BLaER1 treated with 17β-estradiol and CSF1 and Interleukin-3, amounts not matched to agents 10 nM and 100 nM (cell line): ENCODE results near the gene GSTP1.
"Not testable (repeated sequence)": the region's sequence is repeated elsewhere in the genome, so short reads cannot be mapped to it uniquely, and the experiment has no call there.

ENCODE experiments used
- H3K27ac ChIP-seq, 11 experiments: shearing (Covaris generic); formaldehyde crosslinking; 2 replicates each; pipeline ENCODE4 v1.8.1; 2022
- H3K27me3 ChIP-seq, 11 experiments: shearing (Covaris generic); formaldehyde crosslinking; 2 replicates each; pipeline ENCODE4 v1.8.1; 2022
- H3K36me3 ChIP-seq, 11 experiments: shearing (Covaris generic); formaldehyde crosslinking; 2 replicates each; pipeline ENCODE4 v1.8.1; 2022
- H3K4me1 ChIP-seq, 10 experiments: shearing (Covaris generic); formaldehyde crosslinking; 2 replicates each; pipeline ENCODE4 v1.8.1; 2022
- H3K4me2 ChIP-seq, 11 experiments: shearing (Covaris generic); formaldehyde crosslinking; 2 replicates each; pipeline ENCODE4 v1.8.1; 2022
- H3K4me3 ChIP-seq, 10 experiments: shearing (Covaris generic); formaldehyde crosslinking; 2 replicates each; pipeline ENCODE4 v1.8.1; 2022
- H3K9ac ChIP-seq, 11 experiments: shearing (Covaris generic); formaldehyde crosslinking; 2 replicates each; pipeline ENCODE4 v1.8.1; 2022
- H3K9me3 ChIP-seq, 11 experiments: shearing (Covaris generic); formaldehyde crosslinking; replicated peaks in 1 of 11; 2 replicates each; pipeline ENCODE4 v1.8.1; 2022
- H4K20me1 ChIP-seq, 11 experiments: shearing (Covaris generic); formaldehyde crosslinking; 2 replicates each; pipeline ENCODE4 v1.8.1; 2022
- Cebpa-rat ChIP-seq, 11 experiments: shearing (Covaris generic); IDR thresholded peaks; 2 replicates each; pipeline ENCODE4 v1.8.1; 2022

Gene GSTP1

DNA sequence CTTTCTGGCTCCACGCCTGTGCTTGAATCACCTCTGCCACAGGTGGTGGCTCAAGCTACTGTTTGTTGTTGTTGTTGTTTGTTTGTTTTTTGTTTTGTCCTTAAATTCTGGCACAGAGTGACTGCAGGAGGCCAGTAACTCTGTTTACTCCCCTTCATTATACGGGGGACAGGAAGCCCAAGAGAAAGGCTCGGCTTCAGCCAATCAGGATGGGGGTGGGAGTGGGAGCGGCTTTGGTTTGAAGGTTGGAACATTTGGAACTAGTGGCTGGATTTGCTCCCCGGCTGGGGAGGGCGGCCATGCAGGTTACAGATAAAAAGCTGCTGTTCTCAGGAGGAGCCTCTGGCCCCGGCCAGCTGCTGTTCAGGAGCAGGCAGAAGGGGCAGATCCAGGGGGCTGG lies 40.6 kb upstream of the GSTP1 start:
- Histone ChIP-seq H3K27ac (no peak overlapping the region), H3K4me1 (peaks cover 0 to 49% (median 23%) of the 10 kb centered on the region in 10 experiments; a peak in 16 of 20 replicates), H3K36me3 (no peaks in the 10 kb centered on the region), H3K9me3 (peaks cover 0 to 16% (median 9%) of the 10 kb centered on the region in 11 experiments; a peak in 10 of 22 replicates), H3K9ac (no peak overlapping the region), H3K27me3 (no peaks in the 10 kb centered on the region), H3K4me3 (no peak overlapping the region), H3K4me2 (peak overlapping the region in 2 of 11 experiments; percentile 32 to 62; a peak in 2 of 22 replicates), H4K20me1 (no peaks in the 10 kb centered on the region)
- TF ChIP-seq Cebpa-rat (IDR thresholded peaks at IDR 0.05), result no peak

DNA sequence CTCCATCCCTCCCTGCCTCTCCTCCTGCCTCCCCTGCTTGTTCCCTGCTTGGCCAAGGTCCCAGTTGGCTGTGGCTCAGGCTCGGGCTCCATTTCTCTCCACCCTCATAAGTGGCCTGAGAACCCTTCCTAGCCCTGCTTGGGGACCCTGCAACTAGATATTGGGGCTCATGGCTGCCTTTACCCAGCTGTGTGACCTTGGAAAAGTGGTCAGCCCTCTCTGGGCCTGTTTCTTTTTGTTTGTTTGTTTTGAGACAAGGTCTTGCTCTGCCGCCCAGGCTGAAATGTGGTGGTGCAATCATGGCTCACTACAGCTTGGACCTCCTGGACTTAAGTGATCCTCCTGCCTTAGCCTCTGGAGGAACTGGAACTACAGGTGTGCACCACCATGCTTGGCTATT lies 40.0 kb upstream of the GSTP1 start:
- peaks cover 0 to 13% (median 8%) of the 10 kb centered on the region in 11 experiments; a peak in 8 of 22 replicates for H3K9me3 ChIP-seq
- no peaks in the 10 kb centered on the region for H4K20me1 ChIP-seq
- H3K4me2 ChIP-seq, result peak overlapping the region in 4 of 11 experiments; percentile 32 to 62 (median 48); a peak in 6 of 22 replicates
- H3K36me3 ChIP-seq, result no peaks in the 10 kb centered on the region
- no peak overlapping the region for H3K4me3 ChIP-seq
- H3K27me3 ChIP-seq, result no peaks in the 10 kb centered on the region
- H3K27ac ChIP-seq, result no peak overlapping the region
- peaks cover 0 to 49% (median 23%) of the 10 kb centered on the region in 10 experiments; a peak in 16 of 20 replicates for H3K4me1 ChIP-seq
- no peak for TF ChIP-seq Cebpa-rat (IDR thresholded peaks at IDR 0.05)
- no peak overlapping the region for H3K9ac ChIP-seq

DNA sequence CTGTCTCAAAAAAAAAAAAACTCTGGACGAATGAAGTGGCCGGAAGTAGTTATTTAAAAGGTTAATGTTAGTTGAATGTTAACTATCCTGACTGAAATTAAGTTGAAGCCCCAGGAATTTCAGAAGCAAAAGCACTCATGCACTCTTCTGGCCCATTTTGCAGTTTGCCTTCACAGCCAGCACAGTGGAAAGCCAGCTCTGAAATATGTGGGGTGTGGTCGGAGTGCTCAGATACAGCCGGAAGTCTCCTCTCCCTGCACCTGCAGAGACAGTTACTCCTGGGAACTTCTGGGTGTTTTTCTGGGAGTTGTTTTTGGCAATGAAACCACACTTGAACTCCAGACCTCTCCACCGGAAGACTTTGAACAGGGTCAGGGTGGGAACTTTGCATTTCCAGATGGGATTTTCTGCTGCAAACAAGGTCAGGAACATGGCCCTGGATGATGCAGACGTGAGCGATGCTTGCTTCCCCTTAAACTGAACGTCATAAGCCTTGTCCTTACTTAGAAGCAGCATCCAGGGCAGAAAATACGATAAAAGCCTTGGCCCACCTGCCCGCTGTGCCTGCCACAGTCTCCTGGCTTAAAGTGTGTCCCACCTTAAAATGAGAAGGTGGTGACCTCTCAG lies 38.9 kb upstream of the GSTP1 start:
- no peak overlapping the region for H3K9ac ChIP-seq
- H4K20me1 ChIP-seq, result no peaks in the 10 kb centered on the region
- H3K4me2 ChIP-seq, result peak overlapping the region in 8 of 11 experiments; percentile 12 to 66 (median 54); a peak in 16 of 22 replicates
- no peak overlapping the region for H3K4me3 ChIP-seq
- H3K36me3 ChIP-seq, result no peaks in the 10 kb centered on the region
- H3K9me3 ChIP-seq, result peaks cover under 1 to 12% (median 4%) of the 10 kb centered on the region in 11 experiments; a peak in 16 of 22 replicates
- peaks cover 0 to 49% (median 23%) of the 10 kb centered on the region in 10 experiments; a peak in 16 of 20 replicates for H3K4me1 ChIP-seq
- no peak for TF ChIP-seq Cebpa-rat (IDR thresholded peaks at IDR 0.05)
- no peaks in the 10 kb centered on the region for H3K27me3 ChIP-seq
- no peak overlapping the region; a peak in 1 of 22 replicates for H3K27ac ChIP-seq

DNA sequence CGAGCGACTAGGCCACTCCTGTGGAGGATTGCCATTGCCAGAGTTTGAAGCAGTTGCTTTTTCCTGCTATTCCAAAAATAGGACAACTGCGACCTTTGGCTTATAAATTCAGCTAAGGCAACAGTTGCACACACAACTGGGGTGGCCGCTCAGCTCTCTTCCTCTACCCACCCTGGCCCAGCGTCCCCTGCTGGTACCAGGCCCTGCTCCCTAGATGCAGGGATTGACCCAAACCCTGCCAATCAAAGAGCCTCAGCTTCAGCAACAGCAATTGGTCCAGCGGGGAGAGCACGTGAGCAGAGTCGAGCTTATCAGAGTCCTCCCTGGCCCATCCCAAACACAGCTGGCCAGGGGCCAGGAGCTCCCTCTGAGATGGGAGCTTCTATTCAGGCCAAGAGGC lies 38.3 kb upstream of the GSTP1 start:
- H3K27me3 ChIP-seq, result no peaks in the 10 kb centered on the region
- H3K9ac ChIP-seq, result no peak overlapping the region
- no peaks in the 10 kb centered on the region for H4K20me1 ChIP-seq
- H3K27ac ChIP-seq, result no peak overlapping the region; a peak in 1 of 22 replicates
- H3K4me2 ChIP-seq, result peak overlapping the region in 8 of 11 experiments; percentile 12 to 66 (median 54); a peak in 15 of 22 replicates
- H3K9me3 ChIP-seq, result peaks cover 2 to 15% (median 10%) of the 10 kb centered on the region in 11 experiments
- H3K36me3 ChIP-seq, result no peaks in the 10 kb centered on the region
- TF ChIP-seq Cebpa-rat (IDR thresholded peaks at IDR 0.05), result no peak
- H3K4me1 ChIP-seq, result peaks cover 0 to 47% (median 23%) of the 10 kb centered on the region in 10 experiments; a peak in 16 of 20 replicates
- no peak overlapping the region for H3K4me3 ChIP-seq

DNA sequence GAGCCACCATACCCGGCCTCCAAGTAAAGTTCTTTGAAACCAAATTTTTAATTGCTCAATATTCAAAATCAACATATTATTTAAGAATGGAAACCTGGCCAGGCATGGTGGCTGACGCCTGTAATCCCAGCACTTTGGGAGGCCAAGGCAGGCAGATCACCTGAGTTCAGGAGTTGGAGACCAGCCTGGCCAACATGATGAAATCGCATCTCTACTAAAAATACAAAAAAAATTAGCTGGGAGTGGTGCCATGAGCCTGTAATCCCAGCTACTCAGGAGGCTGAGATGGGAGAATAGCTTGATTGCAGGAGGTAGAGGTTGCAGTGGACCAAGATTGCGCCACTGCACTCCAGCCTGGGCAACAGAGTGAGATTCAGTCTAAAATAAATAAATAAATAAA lies 35.5 kb upstream of the GSTP1 start:
- not testable (repeated sequence) for H3K4me2 ChIP-seq, H3K27ac ChIP-seq, H4K20me1 ChIP-seq, H3K4me3 ChIP-seq, H3K9ac ChIP-seq, H3K36me3 ChIP-seq, H3K27me3 ChIP-seq
- Histone ChIP-seq H3K9me3 (peaks cover 30 to 43% (median 35%) of the 10 kb centered on the region in 11 experiments), H3K4me1 (peaks cover 0 to 38% (median 21%) of the 10 kb centered on the region in 10 experiments; a peak in 16 of 20 replicates)

DNA sequence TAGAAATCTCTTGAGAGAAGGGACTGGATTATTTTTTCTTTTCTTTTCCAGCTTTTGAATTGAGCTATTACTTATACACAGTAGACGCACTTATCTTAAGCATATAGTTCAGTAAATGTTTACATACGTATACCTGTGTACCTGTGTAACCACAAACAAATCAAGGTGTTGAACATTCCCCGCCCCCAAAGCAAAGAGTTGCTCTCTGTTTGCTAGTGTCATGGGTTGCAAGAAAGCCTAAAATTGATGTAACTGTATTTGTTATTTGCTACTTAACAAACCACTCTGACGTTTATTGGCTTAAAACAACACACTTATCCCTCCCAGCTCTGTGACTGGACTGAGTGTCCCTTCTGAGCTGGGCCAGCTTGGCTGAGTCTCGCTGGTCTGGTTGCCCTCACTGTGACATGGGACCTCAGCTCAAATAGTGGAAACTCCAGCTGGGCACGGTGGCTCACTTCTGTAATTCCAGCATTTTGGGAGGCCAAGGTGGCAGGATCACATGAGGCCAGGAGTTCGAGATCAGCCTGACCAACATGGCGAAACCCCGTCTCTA lies 35.0 kb upstream of the GSTP1 start:
- H3K4me3 ChIP-seq, result no peak overlapping the region
- no peak overlapping the region for H3K27ac ChIP-seq

DNA sequence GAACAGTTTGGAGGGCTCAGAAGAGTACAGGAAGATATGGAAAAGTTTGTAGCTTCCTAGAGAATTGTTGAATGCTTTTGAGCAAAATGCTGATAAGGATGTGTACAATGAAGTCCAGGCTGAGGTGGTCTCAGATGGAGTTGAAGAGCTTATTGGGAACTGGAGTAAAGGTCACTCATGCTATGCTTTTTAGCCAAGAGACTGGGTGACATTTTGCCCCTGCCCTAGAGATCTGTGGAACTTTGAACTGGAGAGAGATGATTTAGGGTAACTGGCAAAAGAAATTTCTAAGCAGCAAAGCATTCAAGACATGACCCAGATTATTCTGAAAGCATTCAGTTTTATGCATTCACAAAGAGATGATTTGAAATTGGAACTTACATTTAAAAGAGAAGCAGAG lies 32.5 kb upstream of the GSTP1 start:
- H3K9me3 ChIP-seq, result peaks cover 31 to 44% (median 35%) of the 10 kb centered on the region in 11 experiments
- peaks cover 0 to 8% (median 0%) of the 10 kb centered on the region in 10 experiments; a peak in 4 of 20 replicates for H3K4me1 ChIP-seq
- H3K36me3 ChIP-seq, result peaks cover 0 to 6% (median 0%) of the 10 kb centered on the region in 11 experiments; a peak in 1 of 22 replicates
- H3K4me3 ChIP-seq, result no peak overlapping the region
- no peak overlapping the region for H3K4me2 ChIP-seq
- TF ChIP-seq Cebpa-rat (IDR thresholded peaks at IDR 0.05), result no peak
- H3K9ac ChIP-seq, result no peak overlapping the region
- H3K27ac ChIP-seq, result no peak overlapping the region
- H4K20me1 ChIP-seq, result no peaks in the 10 kb centered on the region
- H3K27me3 ChIP-seq, result no peaks in the 10 kb centered on the region

More for the DNA sequence above, 35.0 kb upstream of the GSTP1 start:
- peaks cover 0 to 33% (median 19%) of the 10 kb centered on the region in 10 experiments; a peak in 16 of 20 replicates for H3K4me1 ChIP-seq
- H3K4me2 ChIP-seq, result no peak overlapping the region
- H3K9ac ChIP-seq, result no peak overlapping the region
- TF ChIP-seq Cebpa-rat (IDR thresholded peaks at IDR 0.05), result no peak
- H4K20me1 ChIP-seq, result no peaks in the 10 kb centered on the region
- H3K36me3 ChIP-seq, result peaks cover 0 to 6% (median 0%) of the 10 kb centered on the region in 11 experiments; a peak in 1 of 22 replicates
- H3K27me3 ChIP-seq, result no peaks in the 10 kb centered on the region
- H3K9me3 ChIP-seq, result peaks cover 31 to 44% (median 35%) of the 10 kb centered on the region in 11 experiments

DNA sequence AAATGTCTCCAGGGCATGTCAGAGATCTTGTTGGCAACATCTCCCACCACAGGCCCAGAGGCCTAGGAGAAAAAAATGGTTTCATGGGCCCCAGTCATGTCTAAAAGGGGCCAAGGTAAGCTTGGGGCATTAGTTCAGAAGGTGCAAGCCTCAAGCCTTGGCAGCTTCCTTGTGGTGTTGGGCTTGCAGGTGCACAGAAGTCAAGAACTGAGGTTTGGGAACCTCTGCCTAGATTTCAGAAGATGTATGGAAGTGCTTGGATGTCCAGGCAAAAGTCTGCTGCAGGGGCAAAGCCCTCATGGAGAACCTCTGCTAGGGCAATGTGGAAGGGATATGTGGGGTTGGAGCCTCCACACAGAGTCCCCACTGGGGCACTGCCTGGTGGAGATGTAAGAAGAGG lies 31.9 kb upstream of the GSTP1 start:
- H3K4me3 ChIP-seq, H3K27ac ChIP-seq, H3K27me3 ChIP-seq, H3K9ac ChIP-seq, H3K4me2 ChIP-seq, H4K20me1 ChIP-seq, H3K4me1 ChIP-seq, H3K36me3 ChIP-seq: not testable (repeated sequence)
- peaks cover 31 to 44% (median 35%) of the 10 kb centered on the region in 11 experiments for H3K9me3 ChIP-seq

DNA sequence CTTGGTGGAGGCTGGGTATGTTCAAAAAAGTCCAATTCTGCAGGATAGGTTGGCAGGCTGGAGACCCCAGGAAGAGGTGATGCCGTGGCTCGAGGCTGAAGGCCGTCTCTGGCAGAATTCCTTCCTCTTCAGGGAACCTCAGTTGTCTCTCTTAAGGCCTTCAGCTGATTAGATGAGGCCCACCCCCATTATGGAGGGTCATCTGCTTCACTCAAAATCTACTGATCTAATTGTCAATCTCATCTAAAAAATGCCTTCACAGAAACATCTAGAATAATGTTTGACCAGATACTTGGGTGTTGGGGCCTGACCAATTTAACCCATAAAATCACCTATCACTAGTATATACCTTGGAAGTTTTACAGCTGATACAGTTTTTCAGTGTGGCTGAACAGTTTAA lies 27.4 kb upstream of the GSTP1 start:
- Histone ChIP-seq H3K9ac (no peak overlapping the region), H3K9me3 (peaks cover 15 to 21% (median 16%) of the 10 kb centered on the region in 11 experiments), H3K4me2 (no peak overlapping the region), H3K4me3 (no peak overlapping the region), H3K4me1 (peaks cover 7 to 41% (median 20%) of the 10 kb centered on the region in 10 experiments; a peak in 18 of 20 replicates), H3K27me3 (no peaks in the 10 kb centered on the region), H3K36me3 (peaks cover 0 to 6% (median 0%) of the 10 kb centered on the region in 11 experiments; a peak in 1 of 22 replicates), H4K20me1 (no peaks in the 10 kb centered on the region), H3K27ac (no peak overlapping the region)
- TF ChIP-seq Cebpa-rat (IDR thresholded peaks at IDR 0.05), result no peak
